ENCODE measurements around the gene PBX4. TPM values are rescaled to one million over a fixed set of nuclear protein-coding genes. Genes with fewer than 3 reads are reported as not detected.

The PBX4 gene
- total and polyA plus RNA-seq, 2 experiments from 2014 or later = 2.6 to 4.1 TPM

- TF ChIP-seq EZH2phosphoT487 (IDR thresholded peaks at IDR 0.05; ENCODE audit: unreplicated experiment) (no peak), EZH2 (IDR thresholded peaks at IDR 0.05; ENCODE audit: low read depth, unreplicated experiment) (no peak), ZNF331 (CRISPR knock-in tag; IDR thresholded peaks at IDR 0.05; ENCODE audit: low read depth) (no peak), CREB1 (CRISPR knock-in tag; IDR thresholded peaks at IDR 0.05; ENCODE audit: low read depth) (no peak), ZNF114 (CRISPR knock-in tag; IDR thresholded peaks at IDR 0.05) (no peak), CTCF (conservative IDR thresholded peaks at IDR 0.05; ENCODE audit: low read depth in 2 of 2) (no peak), NANOG (IDR thresholded peaks at IDR 0.05; ENCODE audit: borderline replicate concordance) (no peak), REST (IDR thresholded peaks at IDR 0.05; ENCODE audit: unreplicated experiment) (no peak)
- Mint-ChIP-seq H3K27me3 (ENCODE audit: insufficient read depth, low read depth, poor library complexity) (peaks cover 5% of the 10 kb centered on the region), H3K9me3 (no peaks in the 10 kb centered on the region; the same call in 2 of the 3 replicates), H3K27ac (no peak overlapping the region), H3K4me1 (peaks cover 10% of the 10 kb centered on the region; the same call in 2 of the 3 replicates), H3K36me3 (ENCODE audit: low read depth) (no peaks in the 10 kb centered on the region; the same call in 2 of the 3 replicates), H3K4me3 (no peak overlapping the region)
- H3K79me2 ChIP-seq (replicated peaks; ENCODE audit: insufficient read depth) = no peaks in the 10 kb centered on the region
- peaks cover 10% of the 10 kb centered on the region; the same call in 1 of the 2 replicates for H3K4me1 ChIP-seq (ENCODE audit: insufficient read depth)
- no peak overlapping the region for H3K4me3 ChIP-seq
- H3K36me3 ChIP-seq (ENCODE audit: insufficient read depth) = no peaks in the 10 kb centered on the region
- ATAC-seq (no peak), DNase-seq (ENCODE audit: low spot score) (no peak)
- no peak overlapping the region for H3K27ac ChIP-seq (ENCODE audit: low read depth)
- H4K20me1 ChIP-seq (replicated peaks; ENCODE audit: insufficient read depth) = no peaks in the 10 kb centered on the region
- H3F3A ChIP-seq (replicated peaks; ENCODE audit: low read depth) = 0 out of 2 replicates have a peak, but pooled peaks cover 8% of the 10 kb centered on the region
- H2AFZ ChIP-seq = no peak overlapping the region
- no peaks in the 10 kb centered on the region for H3K9me2 ChIP-seq (ENCODE audit: insufficient read depth)
- no peak overlapping the region for H3K4me2 ChIP-seq
- no peaks in the 10 kb centered on the region for H3K27me3 ChIP-seq (ENCODE audit: insufficient read depth)
Measured at GRCh38 chr19:19561946-19562664, 56.4 kb downstream of the PBX4 start.

- Mint-ChIP-seq H3K27ac (no peak overlapping the region), H3K36me3 (ENCODE audit: low read depth) (no peaks in the 10 kb centered on the region; the same call in 2 of the 3 replicates), H3K4me3 (no peak overlapping the region), H3K4me1 (peaks cover 10% of the 10 kb centered on the region; the same call in 2 of the 3 replicates), H3K27me3 (ENCODE audit: insufficient read depth, low read depth, poor library complexity) (peaks cover 2% of the 10 kb centered on the region), H3K9me3 (no peaks in the 10 kb centered on the region; the same call in 2 of the 3 replicates)
- Histone ChIP-seq H3K4me1 (ENCODE audit: insufficient read depth) (peaks cover 10% of the 10 kb centered on the region; the same call in 1 of the 2 replicates), H3K4me3 (no peak overlapping the region), H4K20me1 (replicated peaks; ENCODE audit: insufficient read depth) (no peaks in the 10 kb centered on the region), H3F3A (replicated peaks; ENCODE audit: low read depth) (0 out of 2 replicates have a peak, but pooled peaks cover 8% of the 10 kb centered on the region), H3K27me3 (ENCODE audit: insufficient read depth) (no peaks in the 10 kb centered on the region), H3K79me2 (replicated peaks; ENCODE audit: insufficient read depth) (no peaks in the 10 kb centered on the region), H3K36me3 (ENCODE audit: insufficient read depth) (no peaks in the 10 kb centered on the region), H3K9me2 (ENCODE audit: insufficient read depth) (no peaks in the 10 kb centered on the region), H3K27ac (ENCODE audit: low read depth) (0 out of 2 replicates have a peak overlapping the region, but pooled peaks have one; percentile 79), H2AFZ (0 out of 2 replicates have a peak overlapping the region, but pooled peaks have one; percentile 72), H3K4me2 (peak overlapping the region; percentile 59)
- DNase-seq (ENCODE audit: low spot score) = no peak
- ATAC-seq = no peak
- TF ChIP-seq CTCF (conservative IDR thresholded peaks at IDR 0.05; ENCODE audit: low read depth in 2 of 2) (no peak), EZH2phosphoT487 (IDR thresholded peaks at IDR 0.05; ENCODE audit: unreplicated experiment) (no peak), REST (IDR thresholded peaks at IDR 0.05; ENCODE audit: unreplicated experiment) (no peak), STAT1 (IDR thresholded peaks at IDR 0.05; ENCODE audit: unreplicated experiment) (no peak), ZNF331 (CRISPR knock-in tag; IDR thresholded peaks at IDR 0.05; ENCODE audit: low read depth) (no peak)
Measured at GRCh38 chr19:19559931-19560330, 58.6 kb downstream of the PBX4 start.

Measured in GM23338 (cell line).